ENCODE results near the gene GSS.

Gene GSS

DNA sequence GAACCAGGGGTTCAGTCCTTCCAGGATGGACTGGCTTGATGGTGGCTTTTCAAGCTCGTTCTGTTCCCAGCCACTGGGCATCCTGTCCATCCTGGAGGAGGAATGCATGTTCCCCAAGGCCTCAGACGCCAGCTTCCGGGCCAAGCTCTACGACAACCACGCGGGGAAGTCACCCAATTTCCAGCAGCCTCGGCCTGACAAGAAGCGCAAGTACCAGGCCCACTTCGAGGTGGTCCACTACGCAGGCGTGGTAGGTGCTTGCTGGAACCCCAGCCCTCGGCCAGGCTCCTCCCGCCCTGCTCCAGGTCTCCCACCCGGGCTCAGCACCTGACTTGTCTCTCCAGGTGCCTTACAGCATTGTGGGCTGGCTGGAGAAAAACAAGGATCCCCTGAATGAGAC lies 34.1 kb upstream of the GSS start:
- peaks cover 4% of the 10 kb centered on the region for H3K4me1 ChIP-seq (ENCODE audit: control insufficient read depth, insufficient read depth, low read length)
- no peaks in the 10 kb centered on the region for H3K9me3 ChIP-seq (ENCODE audit: control insufficient read depth, low read length)
- H3K9ac ChIP-seq (ENCODE audit: low read length) = no peak overlapping the region
- H3K4me3 ChIP-seq (ENCODE audit: low read length) = no peak overlapping the region
- no peaks in the 10 kb centered on the region for H3K36me3 ChIP-seq (ENCODE audit: control insufficient read depth, insufficient read depth, low read length)
- peaks cover 18% of the 10 kb centered on the region for H3K27me3 ChIP-seq (ENCODE audit: control insufficient read depth, insufficient read depth, low read length)

DNA sequence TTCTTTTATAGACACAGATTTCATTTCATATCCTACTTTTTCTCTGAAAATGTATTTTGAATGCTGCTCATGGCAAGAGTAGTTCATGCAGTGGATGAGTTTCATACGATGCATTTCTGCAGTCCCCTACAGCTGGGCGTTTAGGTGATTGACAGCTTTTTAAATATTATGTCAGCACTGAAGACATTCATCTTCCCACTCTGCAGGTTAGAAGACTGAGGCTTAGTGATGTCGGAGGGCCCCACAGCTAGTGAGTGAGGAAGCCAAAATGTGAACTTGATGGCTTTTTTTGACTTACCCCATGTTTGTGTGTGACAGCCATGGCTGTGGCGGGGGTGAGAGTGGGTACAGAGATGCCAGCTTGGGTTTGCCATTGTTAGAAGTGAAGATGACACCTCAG lies 33.5 kb upstream of the GSS start:
- peaks cover 10% of the 10 kb centered on the region for H3K4me1 ChIP-seq (ENCODE audit: control insufficient read depth, insufficient read depth, low read length)
- peaks cover 23% of the 10 kb centered on the region for H3K27me3 ChIP-seq (ENCODE audit: control insufficient read depth, insufficient read depth, low read length)
- no peak overlapping the region for H3K9ac ChIP-seq (ENCODE audit: low read length)
- H3K4me3 ChIP-seq (ENCODE audit: low read length) = no peak overlapping the region
- no peaks in the 10 kb centered on the region for H3K36me3 ChIP-seq (ENCODE audit: control insufficient read depth, insufficient read depth, low read length)
- H3K9me3 ChIP-seq (ENCODE audit: control insufficient read depth, low read length) = no peaks in the 10 kb centered on the region

DNA sequence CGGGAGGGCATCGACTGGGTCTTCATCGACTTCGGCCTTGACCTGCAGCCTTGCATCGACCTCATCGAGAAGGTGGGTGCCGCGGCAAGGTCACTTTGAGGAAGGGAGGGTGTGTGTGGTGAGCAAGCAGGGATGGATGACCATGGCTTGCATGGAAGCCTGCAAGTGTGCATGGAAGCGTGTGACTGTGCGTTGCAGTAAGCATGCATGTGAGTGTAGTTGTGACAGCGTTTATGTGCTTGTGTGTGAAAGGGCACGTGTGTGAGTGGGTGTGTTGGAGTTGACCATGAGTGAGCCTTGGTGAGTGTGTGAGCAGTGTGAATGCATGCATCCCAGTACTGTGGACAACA lies 32.6 kb upstream of the GSS start:
- H3K36me3 ChIP-seq (ENCODE audit: control insufficient read depth, insufficient read depth, low read length) = no peaks in the 10 kb centered on the region
- H3K9me3 ChIP-seq (ENCODE audit: control insufficient read depth, low read length) = no peaks in the 10 kb centered on the region
- H3K4me1 ChIP-seq (ENCODE audit: control insufficient read depth, insufficient read depth, low read length) = peaks cover 19% of the 10 kb centered on the region
- no peak overlapping the region for H3K4me3 ChIP-seq (ENCODE audit: low read length)
- peaks cover 31% of the 10 kb centered on the region for H3K27me3 ChIP-seq (ENCODE audit: control insufficient read depth, insufficient read depth, low read length)
- no peak overlapping the region for H3K9ac ChIP-seq (ENCODE audit: low read length)

DNA sequence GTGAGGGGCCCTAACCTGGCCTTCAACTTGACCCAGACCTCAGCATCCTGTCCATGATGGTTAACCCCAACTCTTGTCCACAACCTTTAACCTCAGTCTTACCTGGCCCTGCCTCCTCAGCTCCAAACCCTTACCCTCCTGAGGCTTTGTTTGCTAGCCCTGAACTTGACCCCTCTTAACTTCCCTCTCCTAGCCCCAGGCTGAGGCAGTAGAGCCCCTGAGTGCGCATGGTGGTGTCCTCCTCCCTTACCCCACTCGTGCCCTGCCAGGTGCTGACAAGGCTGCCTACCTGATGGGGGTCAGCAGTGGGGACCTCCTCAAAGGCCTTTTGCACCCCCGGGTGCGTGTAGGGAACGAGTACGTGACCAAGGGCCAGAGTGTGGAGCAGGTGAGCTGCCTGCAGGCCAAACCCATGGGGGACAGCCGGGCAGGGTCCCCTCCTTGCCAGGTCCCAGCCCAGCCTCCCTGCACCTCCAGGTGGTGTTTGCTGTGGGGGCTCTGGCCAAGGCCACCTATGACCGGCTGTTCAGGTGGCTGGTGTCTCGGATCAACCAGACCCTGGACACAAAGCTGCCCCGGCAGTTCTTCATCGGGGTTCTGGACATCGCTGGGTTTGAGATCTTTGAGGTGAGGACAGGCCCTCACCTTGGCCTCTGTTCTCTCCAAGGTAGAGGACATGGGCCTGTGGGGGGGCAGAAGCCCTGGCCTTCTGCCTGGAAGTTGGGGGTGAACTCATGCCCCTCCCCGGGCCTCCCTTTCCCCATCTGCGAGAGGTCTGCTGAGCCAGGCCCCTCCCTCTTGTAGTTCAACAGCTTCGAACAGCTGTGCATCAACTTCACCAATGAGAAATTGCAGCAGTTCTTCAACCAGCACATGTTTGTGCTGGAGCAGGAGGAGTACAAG lies 31.9 kb upstream of the GSS start:
- H3K9me3 ChIP-seq (ENCODE audit: control insufficient read depth, low read length) = no peaks in the 10 kb centered on the region
- H3K9ac ChIP-seq (ENCODE audit: low read length) = no peak overlapping the region
- no peaks in the 10 kb centered on the region for H3K36me3 ChIP-seq (ENCODE audit: control insufficient read depth, insufficient read depth, low read length)
- H3K4me1 ChIP-seq (ENCODE audit: control insufficient read depth, insufficient read depth, low read length) = peaks cover 25% of the 10 kb centered on the region
- no peak overlapping the region for H3K4me3 ChIP-seq (ENCODE audit: low read length)
- H3K27me3 ChIP-seq (ENCODE audit: control insufficient read depth, insufficient read depth, low read length) = peaks cover 31% of the 10 kb centered on the region

DNA sequence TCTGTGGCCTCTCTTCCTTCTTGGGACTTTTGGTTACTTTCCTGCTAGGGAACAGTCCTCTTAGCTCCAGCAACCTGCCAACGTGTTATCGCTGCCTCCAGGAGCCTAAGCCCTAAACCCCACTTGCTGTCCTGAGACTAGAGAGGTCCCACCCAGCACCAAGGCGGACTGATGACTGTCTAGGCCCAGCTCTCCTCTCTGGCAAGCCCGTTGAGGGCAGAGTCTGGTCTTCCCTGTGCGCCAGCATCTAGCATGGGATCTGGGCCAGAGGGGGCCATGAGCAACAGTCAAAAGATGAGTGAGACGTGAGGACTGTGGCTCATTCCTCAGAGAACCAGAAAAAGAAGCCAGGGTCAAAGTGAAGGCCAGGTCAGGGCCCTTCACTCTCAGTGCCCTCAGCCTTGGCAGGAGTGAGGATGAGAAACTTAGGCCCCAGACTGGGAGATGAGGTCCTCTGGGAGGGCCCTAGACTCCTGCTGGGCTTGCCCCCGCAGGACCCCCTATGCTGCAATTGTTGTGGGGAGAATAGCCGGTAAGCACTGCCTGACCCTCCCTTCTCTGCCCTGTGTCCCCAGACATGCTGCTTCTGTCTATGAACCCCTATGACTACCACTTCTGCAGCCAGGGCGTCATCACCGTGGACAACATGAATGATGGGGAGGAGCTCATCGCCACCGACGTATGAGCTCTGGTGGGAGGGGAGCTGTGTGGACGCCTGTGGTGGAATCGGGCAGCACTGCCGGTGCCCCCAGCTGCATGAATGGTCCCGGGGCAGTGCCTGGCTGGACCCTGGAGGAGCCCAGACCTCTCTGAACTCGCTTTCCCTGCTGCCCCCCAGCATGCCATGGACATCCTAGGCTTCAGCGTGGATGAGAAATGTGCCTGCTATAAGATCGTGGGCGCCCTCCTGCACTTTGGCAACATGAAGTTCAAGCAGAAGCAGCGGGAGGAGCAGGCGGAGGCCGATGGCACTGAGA lies 31.0 kb upstream of the GSS start:
- no peak overlapping the region for H3K4me3 ChIP-seq (ENCODE audit: low read length)
- peaks cover 31% of the 10 kb centered on the region for H3K27me3 ChIP-seq (ENCODE audit: control insufficient read depth, insufficient read depth, low read length)
- H3K9me3 ChIP-seq (ENCODE audit: control insufficient read depth, low read length) = no peaks in the 10 kb centered on the region
- H3K4me1 ChIP-seq (ENCODE audit: control insufficient read depth, insufficient read depth, low read length) = peaks cover 28% of the 10 kb centered on the region
- H3K36me3 ChIP-seq (ENCODE audit: control insufficient read depth, insufficient read depth, low read length) = no peaks in the 10 kb centered on the region
- no peak overlapping the region for H3K9ac ChIP-seq (ENCODE audit: low read length)

DNA sequence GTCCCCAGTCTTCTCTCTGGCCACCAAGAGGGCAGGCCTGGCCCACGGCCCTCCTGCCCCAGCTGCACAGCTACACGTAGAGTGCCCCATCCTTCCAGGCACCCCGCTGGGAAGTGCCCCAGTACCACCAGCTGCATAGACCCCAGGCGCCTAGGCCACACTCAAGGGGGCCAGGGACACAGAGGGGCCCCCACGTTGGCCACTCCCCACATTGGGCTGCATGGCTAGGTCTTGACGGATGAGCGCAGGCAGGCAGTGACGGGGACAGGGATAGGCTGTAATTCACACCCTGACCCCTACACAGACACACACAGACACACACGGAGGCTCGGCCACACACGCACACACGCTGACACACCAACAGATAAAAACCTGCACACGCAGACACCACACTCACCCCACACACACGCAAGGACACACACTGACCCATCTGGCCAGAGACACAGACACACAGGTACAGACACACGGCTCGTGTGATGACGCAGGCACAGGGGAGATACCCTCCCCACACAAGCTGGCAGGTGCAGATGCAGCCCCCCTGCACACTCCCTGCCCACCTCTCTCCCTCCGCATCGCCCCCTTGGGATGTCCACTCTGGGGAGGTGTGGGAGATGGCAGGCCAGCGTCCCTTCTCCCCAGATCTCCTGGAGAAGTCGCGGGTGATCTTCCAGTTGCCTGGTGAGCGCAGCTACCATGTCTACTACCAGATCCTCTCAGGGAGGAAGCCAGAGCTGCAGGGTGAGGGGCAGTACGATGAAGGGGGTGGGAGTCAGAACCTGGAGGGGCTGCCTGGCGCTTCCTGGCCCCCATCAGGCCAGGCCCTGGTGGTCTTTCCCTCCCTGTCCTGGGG lies 30.1 kb upstream of the GSS start:
- Histone ChIP-seq H3K36me3 (ENCODE audit: control insufficient read depth, insufficient read depth, low read length) (no peaks in the 10 kb centered on the region), H3K27me3 (ENCODE audit: control insufficient read depth, insufficient read depth, low read length) (peaks cover 31% of the 10 kb centered on the region), H3K9ac (ENCODE audit: low read length) (no peak overlapping the region), H3K4me1 (ENCODE audit: control insufficient read depth, insufficient read depth, low read length) (peaks cover 28% of the 10 kb centered on the region), H3K4me3 (ENCODE audit: low read length) (no peak overlapping the region), H3K9me3 (ENCODE audit: control insufficient read depth, low read length) (no peaks in the 10 kb centered on the region)

DNA sequence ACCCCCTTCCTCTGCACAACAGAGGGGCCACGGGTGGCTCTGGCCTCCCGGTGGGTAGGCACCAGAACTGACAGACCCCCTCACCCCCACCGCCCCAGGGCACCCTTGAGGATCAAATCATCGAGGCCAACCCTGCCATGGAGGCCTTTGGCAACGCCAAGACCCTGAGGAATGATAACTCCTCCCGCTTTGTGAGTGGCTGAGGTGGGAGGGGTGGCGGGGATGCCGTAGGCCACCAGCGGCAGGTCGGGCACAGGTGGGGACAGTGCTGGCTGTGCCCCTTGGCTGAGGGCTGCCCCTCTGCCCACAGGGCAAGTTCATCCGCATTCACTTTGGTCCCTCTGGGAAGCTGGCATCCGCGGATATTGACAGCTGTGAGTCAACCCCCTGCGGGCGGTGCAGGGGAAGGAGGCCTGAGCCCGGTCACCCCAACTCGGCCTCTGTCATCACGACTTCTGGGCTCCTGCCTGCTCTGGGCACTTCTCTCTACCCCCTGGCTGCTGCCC lies 29.2 kb upstream of the GSS start:
- H3K27me3 ChIP-seq (ENCODE audit: control insufficient read depth, insufficient read depth, low read length) = peaks cover 31% of the 10 kb centered on the region
- H3K9ac ChIP-seq (ENCODE audit: low read length) = no peak overlapping the region
- H3K36me3 ChIP-seq (ENCODE audit: control insufficient read depth, insufficient read depth, low read length) = no peaks in the 10 kb centered on the region
- H3K9me3 ChIP-seq (ENCODE audit: control insufficient read depth, low read length) = no peaks in the 10 kb centered on the region
- peaks cover 28% of the 10 kb centered on the region for H3K4me1 ChIP-seq (ENCODE audit: control insufficient read depth, insufficient read depth, low read length)
- H3K4me3 ChIP-seq (ENCODE audit: low read length) = no peak overlapping the region

DNA sequence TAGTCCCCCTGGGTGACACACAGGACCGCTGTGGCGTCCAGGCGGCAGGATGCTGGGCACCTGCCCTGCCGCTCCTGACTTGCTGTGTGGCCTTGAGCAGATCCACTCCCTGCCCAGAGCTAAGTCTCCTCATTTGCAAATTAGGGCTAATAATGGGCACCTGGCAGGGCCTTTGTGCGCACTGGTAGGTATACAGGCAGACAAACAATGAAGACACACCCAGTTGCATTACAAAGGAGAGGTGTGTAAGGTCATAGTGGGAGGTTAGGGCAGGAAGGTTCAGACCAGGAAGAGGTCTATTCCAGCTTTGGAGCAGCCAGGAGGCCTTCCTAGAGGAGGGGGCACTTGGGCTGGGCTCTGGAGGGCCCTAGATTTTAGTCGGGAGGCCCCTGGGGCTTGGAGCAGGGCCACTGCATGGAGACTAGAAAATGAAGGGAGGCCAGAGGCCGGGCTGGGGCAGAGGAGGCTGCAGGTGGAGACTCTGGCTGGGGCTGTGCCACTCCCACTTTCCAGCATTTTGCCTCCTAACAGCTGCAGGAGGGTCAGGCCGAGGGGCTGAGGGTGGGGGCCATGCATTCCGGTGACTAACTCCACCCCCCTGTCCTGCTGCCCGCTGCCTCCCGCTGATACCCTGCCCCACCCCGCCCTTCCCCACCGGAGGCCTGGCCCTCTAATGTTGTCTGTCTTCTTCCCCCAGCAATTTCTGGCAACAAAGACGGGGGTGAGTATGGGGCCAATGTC lies 28.6 kb upstream of the GSS start:
- no peaks in the 10 kb centered on the region for H3K9me3 ChIP-seq (ENCODE audit: control insufficient read depth, low read length)
- no peak overlapping the region for H3K9ac ChIP-seq (ENCODE audit: low read length)
- H3K4me3 ChIP-seq (ENCODE audit: low read length) = no peak overlapping the region
- H3K27me3 ChIP-seq (ENCODE audit: control insufficient read depth, insufficient read depth, low read length) = peaks cover 31% of the 10 kb centered on the region
- peaks cover 28% of the 10 kb centered on the region for H3K4me1 ChIP-seq (ENCODE audit: control insufficient read depth, insufficient read depth, low read length)
- H3K36me3 ChIP-seq (ENCODE audit: control insufficient read depth, insufficient read depth, low read length) = no peaks in the 10 kb centered on the region

DNA sequence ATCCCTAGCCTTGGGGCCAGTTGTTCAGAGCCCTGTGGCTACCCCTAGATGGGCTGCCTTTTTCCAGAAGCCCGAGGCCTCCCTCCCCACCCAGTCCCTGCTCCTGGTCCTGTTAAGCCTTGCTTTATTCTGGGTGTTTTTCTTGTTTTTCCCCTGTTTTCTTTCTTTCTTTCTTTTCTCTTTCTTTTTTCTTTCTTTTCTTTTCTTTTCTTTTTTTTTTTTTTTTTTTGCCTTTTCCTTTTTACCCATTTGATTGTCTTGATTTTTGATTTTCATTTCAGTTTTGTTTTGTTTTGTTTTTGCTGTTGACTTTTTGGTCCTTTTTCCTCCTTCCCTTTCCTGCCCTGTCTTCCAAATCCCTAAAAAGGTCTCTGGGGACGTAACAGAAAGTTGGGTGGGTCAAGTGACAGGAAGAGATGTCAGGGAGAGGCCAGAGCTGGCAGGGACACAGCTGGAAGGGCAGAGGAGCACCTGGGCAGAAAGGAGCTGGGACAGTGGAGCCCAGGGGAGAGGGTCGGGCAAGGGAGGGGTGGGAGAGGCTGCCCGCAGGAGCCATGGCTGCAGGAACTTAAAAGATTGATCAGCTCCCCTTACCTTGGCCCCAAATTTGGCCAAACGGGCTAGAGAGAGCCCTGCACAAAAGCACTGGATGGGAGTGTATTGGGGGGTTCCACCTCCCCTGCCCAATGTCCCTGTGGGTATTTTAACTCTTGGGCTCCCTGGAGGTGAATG lies 27.6 kb upstream of the GSS start:
- Histone ChIP-seq H3K9ac (ENCODE audit: low read length) (no peak overlapping the region), H3K4me3 (ENCODE audit: low read length) (no peak overlapping the region), H3K27me3 (ENCODE audit: control insufficient read depth, insufficient read depth, low read length) (peaks cover 31% of the 10 kb centered on the region), H3K9me3 (ENCODE audit: control insufficient read depth, low read length) (no peaks in the 10 kb centered on the region), H3K36me3 (ENCODE audit: control insufficient read depth, insufficient read depth, low read length) (no peaks in the 10 kb centered on the region), H3K4me1 (ENCODE audit: control insufficient read depth, insufficient read depth, low read length) (peaks cover 28% of the 10 kb centered on the region)

DNA sequence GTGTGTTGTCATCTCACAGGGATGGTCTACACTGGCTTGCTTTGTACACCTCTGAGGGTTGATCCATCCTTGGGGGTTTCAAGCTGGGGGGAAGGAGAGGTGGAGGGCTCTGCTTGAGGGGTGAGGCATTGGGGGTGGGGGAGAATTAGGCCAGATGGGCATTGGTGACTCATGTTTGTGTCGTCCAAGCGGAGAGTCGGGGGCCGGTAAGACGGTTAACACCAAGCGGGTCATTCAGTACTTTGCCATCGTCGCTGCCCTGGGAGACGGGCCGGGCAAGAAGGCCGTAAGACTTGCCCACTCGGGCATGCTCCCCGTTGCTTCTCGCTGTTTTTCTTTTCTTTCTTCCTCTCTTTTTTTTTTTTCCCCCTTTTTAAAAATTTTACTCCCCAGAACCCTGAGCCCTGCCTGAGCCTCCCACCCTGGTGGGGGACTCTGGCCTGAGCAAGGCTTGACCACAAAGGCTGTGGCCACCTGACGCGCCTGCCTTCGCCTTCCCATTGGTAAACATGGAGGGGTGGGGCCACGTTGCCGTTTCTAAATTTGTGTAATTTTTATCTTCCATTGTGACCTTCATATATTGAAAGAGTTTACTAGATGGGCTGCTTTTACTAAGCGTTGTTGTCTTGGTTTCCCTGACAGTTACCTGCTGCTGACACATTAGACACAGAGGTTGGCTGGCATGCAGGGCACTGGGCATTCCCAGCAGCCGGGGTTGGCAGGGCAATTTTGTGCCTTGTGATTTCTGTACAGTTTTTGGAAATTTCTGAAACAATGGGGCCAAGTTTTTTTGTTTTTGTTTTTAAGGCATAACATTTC lies 26.9 kb upstream of the GSS start:
- peaks cover 31% of the 10 kb centered on the region for H3K27me3 ChIP-seq (ENCODE audit: control insufficient read depth, insufficient read depth, low read length)
- H3K4me1 ChIP-seq (ENCODE audit: control insufficient read depth, insufficient read depth, low read length) = peaks cover 28% of the 10 kb centered on the region
- no peak overlapping the region for H3K4me3 ChIP-seq (ENCODE audit: low read length)
- no peaks in the 10 kb centered on the region for H3K9me3 ChIP-seq (ENCODE audit: control insufficient read depth, low read length)
- H3K9ac ChIP-seq (ENCODE audit: low read length) = no peak overlapping the region
- no peaks in the 10 kb centered on the region for H3K36me3 ChIP-seq (ENCODE audit: control insufficient read depth, insufficient read depth, low read length)

Measured in mucosa of stomach (tissue), 1 donor.